HepG2 (cell line): ENCODE data around the gene PSMA7. TPM values are rescaled to one million over a fixed set of nuclear protein-coding genes. Genes with fewer than 3 reads are reported as not detected.

Source experiments
- ASH2L ChIP-seq: fragments of 300-600, 200-600 bp; sonication (generic); IDR thresholded peaks from 2 replicates; pipeline ENCODE4 v1.7.0; 2017; ENCODE audit warnings: low read depth, mild to moderate bottlenecking, moderate library complexity, mixed read lengths, low read length; ENCODE audit not compliant: insufficient read length
- ATF7-NPFF ChIP-seq: sonication (generic); formaldehyde crosslinking; IDR thresholded peaks from 2 replicates; pipeline ENCODE4 v1.8.1; 2023; ENCODE audit warnings: mild to moderate bottlenecking, low read depth, missing genetic modification reagents, moderate library complexity
- CBFB ChIP-seq: sonication (generic); formaldehyde crosslinking; IDR thresholded peaks from 2 replicates; pipeline ENCODE4 v1.4.0; 2020; ENCODE audit warnings: missing genetic modification reagents
- DNMT1 ChIP-seq: sonication (generic); formaldehyde crosslinking; IDR thresholded peaks from 2 replicates; pipeline ENCODE4 v1.5.1; 2020; ENCODE audit warnings: mild to moderate bottlenecking, missing genetic modification reagents
- DPF2 ChIP-seq: sonication (generic); formaldehyde crosslinking; IDR thresholded peaks from 2 replicates; pipeline ENCODE4 v1.4.0; 2020; ENCODE audit warnings: mild to moderate bottlenecking, low read depth, missing genetic modification reagents, borderline replicate concordance
- FLYWCH1 ChIP-seq: sonication (generic); formaldehyde crosslinking; IDR thresholded peaks from 2 replicates; pipeline ENCODE4 v1.8.1; 2023; ENCODE audit warnings: mild to moderate bottlenecking, missing genetic modification reagents
- MIER2 ChIP-seq: IDR thresholded peaks from 2 replicates; pipeline ENCODE4 v1.6.1; 2016; ENCODE audit warnings: missing biosample characterization, missing genetic modification reagents
- MTA1 ChIP-seq: sonication (generic); formaldehyde crosslinking; IDR thresholded peaks from 2 replicates; pipeline ENCODE4 v1.4.0; 2020; ENCODE audit warnings: missing genetic modification reagents, mild to moderate bottlenecking, borderline replicate concordance
- MTF1 ChIP-seq: sonication (generic); formaldehyde crosslinking; IDR thresholded peaks from 2 replicates; pipeline ENCODE4 v1.5.0; 2020; ENCODE audit warnings: missing genetic modification reagents
- NFE2L2 ChIP-seq: fragments of 150-350 bp; IDR thresholded peaks from 2 replicates; pipeline ENCODE4 v1.6.1; 2014; ENCODE audit warnings: low read length
- TCF12 ChIP-seq, 2 experiments: fragments of 450-650 bp in 1 of 2; sonication (generic) in 1 of 2; formaldehyde crosslinking in 1 of 2; IDR thresholded peaks; 2 replicates each; pipeline versions ENCODE4 v1.6.1 to v1.8.0; 2017 to 2022; ENCODE audit warnings: antibody characterized with exemption in 1 of 2, mild to moderate bottlenecking in 1 of 2, missing genetic modification reagents in 1 of 2, moderate library complexity in 1 of 2
- U2AF1 ChIP-seq: fragments of 200-400 bp; formaldehyde crosslinking; optimal IDR thresholded peaks from 2 replicates; pipeline ENCODE3; 2017; ENCODE audit warnings: mild to moderate bottlenecking, low read depth, low read length
- ZNF180 ChIP-seq: sonication (generic); formaldehyde crosslinking; IDR thresholded peaks from 2 replicates; pipeline ENCODE4 v1.4.0; 2020; ENCODE audit warnings: low read depth, missing genetic modification reagents, borderline replicate concordance
- ZNF24 ChIP-seq: fragments of 450-650 bp; IDR thresholded peaks from 2 replicates; pipeline ENCODE4 v1.6.1; 2017; ENCODE audit warnings: antibody characterized with exemption, mild to moderate bottlenecking
- ZNF251 ChIP-seq: sonication (generic); formaldehyde crosslinking; IDR thresholded peaks from 2 replicates; pipeline ENCODE4 v1.9.0; 2021; ENCODE audit warnings: mild to moderate bottlenecking, missing genetic modification reagents
- ZNF256 ChIP-seq: sonication (generic); formaldehyde crosslinking; conservative IDR thresholded peaks from 2 replicates; pipeline ENCODE4 v1.4.0; 2020; ENCODE audit warnings: missing genetic modification reagents
- ZNF280D ChIP-seq: sonication (generic); formaldehyde crosslinking; IDR thresholded peaks from 2 replicates; pipeline ENCODE4 v1.5.1; 2020; ENCODE audit warnings: mild to moderate bottlenecking, missing genetic modification reagents
- ZNF570 ChIP-seq: sonication (generic); formaldehyde crosslinking; IDR thresholded peaks from 2 replicates; pipeline ENCODE4 v1.4.0; 2020; ENCODE audit warnings: mild to moderate bottlenecking, missing genetic modification reagents, borderline replicate concordance
- ZNF572 ChIP-seq: sonication (generic); formaldehyde crosslinking; IDR thresholded peaks from 2 replicates; pipeline ENCODE4 v1.5.1; 2020; ENCODE audit warnings: mild to moderate bottlenecking, missing genetic modification reagents
- ZNF766 ChIP-seq: sonication (generic); formaldehyde crosslinking; IDR thresholded peaks from 2 replicates; pipeline ENCODE4 v1.5.0; 2020; ENCODE audit warnings: missing genetic modification reagents, borderline replicate concordance
- ZNF768 ChIP-seq: sonication (generic); formaldehyde crosslinking; IDR thresholded peaks from 2 replicates; pipeline ENCODE4 v1.4.0; 2020; ENCODE audit warnings: missing genetic modification reagents
- ZZZ3 ChIP-seq: sonication (generic); formaldehyde crosslinking; IDR thresholded peaks from 2 replicates; pipeline ENCODE4 v1.4.0; 2020; ENCODE audit warnings: missing genetic modification reagents, mild to moderate bottlenecking, borderline replicate concordance
- polyA plus RNA-seq, 8 experiments: library from polyadenylated mRNA; depleted of rRNA in 3 of 8; stranded (reverse) in 7 of 8; unstranded in 1 of 8; fragments of >200 nt; fragmentation: Illumina TruSeq in 4 of 8; extraction: Trizol in 4 of 8; gene quantifications; 2 replicates each; pipeline versions ENCODE4 v1.2.1 to v1.2.3, GENCODE V29; 2011 to 2016; ENCODE audit warnings: low read depth in 4 of 8, missing spikeins in 1 of 8, mixed read lengths in 1 of 8; ENCODE audit not compliant: insufficient read depth in 1 of 8
- total RNA-seq, 5 experiments: library from RNA; depleted of rRNA; stranded (reverse); fragments of >200 nt; fragmentation: Illumina TruSeq; extraction: Trizol; gene quantifications; 2 replicates each; pipeline ENCODE4 v1.2.3, GENCODE V29; 2016; ENCODE audit warnings: low read depth in 1 of 5
- TF ChIP-seq, protein P1 (sequence below): sonication (generic); formaldehyde crosslinking; IDR thresholded peaks from 2 replicates; pipeline ENCODE4 v1.8.0; 2023; ENCODE audit warnings: mild to moderate bottlenecking, missing genetic modification reagents
- TF ChIP-seq, protein P2 (sequence below): sonication (generic); formaldehyde crosslinking; IDR thresholded peaks from 2 replicates; pipeline ENCODE4 v1.5.0; 2020; ENCODE audit warnings: missing genetic modification reagents

The PSMA7 gene
- total and polyA plus RNA-seq, 2 of the 13 experiments (the other 11 are each of a cell fraction or from before 2014, with no cell fraction given), result 531 to 631 TPM

GRCh38 chr20:62143957-62144825 lies 997 bp upstream of the PSMA7 start (continued):
- TF ChIP-seq ZNF280D (CRISPR knock-in tag), result no peak
- TF ChIP-seq, protein P1, sequence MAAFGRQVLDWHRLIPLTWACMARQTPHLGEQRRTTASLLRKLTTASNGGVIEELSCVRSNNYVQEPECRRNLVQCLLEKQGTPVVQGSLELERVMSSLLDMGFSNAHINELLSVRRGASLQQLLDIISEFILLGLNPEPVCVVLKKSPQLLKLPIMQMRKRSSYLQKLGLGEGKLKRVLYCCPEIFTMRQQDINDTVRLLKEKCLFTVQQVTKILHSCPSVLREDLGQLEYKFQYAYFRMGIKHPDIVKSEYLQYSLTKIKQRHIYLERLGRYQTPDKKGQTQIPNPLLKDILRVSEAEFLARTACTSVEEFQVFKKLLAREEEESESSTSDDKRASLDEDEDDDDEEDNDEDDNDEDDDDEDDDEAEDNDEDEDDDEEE (CRISPR knock-in tag), result 0 out of 2 replicates have a peak, but pooled peaks have one; percentile 66
- 0 out of 2 replicates have a peak, but pooled peaks have one; percentile 30 for TF ChIP-seq ZNF572
- TF ChIP-seq DNMT1 (CRISPR knock-in tag), result no peak; the same call in 1 of the 2 replicates
- TF ChIP-seq ZNF24, result no peak
- TF ChIP-seq ZZZ3, result no peak
- TF ChIP-seq ZNF256 (CRISPR knock-in tag), result no peak
- no peak for TF ChIP-seq MIER2 (CRISPR knock-in tag)
- TF ChIP-seq TCF12 (IDR thresholded peaks at IDR 0.05), result no peak
- peak; percentile 58; the same call in 1 of the 2 replicates for TF ChIP-seq TCF12 (CRISPR knock-in tag; IDR thresholded peaks at IDR 0.05)
- TF ChIP-seq MTF1 (CRISPR knock-in tag), result no peak
- TF ChIP-seq ATF7-NPFF (CRISPR knock-in tag), result no peak
- TF ChIP-seq ZNF570 (CRISPR knock-in tag), result no peak
- TF ChIP-seq MTA1 (CRISPR knock-in tag), result no peak; the same call in 1 of the 2 replicates
- no peak for TF ChIP-seq ZNF180
- peak; percentile 76 for TF ChIP-seq ASH2L
- TF ChIP-seq U2AF1, result no peak
- TF ChIP-seq, protein P2, sequence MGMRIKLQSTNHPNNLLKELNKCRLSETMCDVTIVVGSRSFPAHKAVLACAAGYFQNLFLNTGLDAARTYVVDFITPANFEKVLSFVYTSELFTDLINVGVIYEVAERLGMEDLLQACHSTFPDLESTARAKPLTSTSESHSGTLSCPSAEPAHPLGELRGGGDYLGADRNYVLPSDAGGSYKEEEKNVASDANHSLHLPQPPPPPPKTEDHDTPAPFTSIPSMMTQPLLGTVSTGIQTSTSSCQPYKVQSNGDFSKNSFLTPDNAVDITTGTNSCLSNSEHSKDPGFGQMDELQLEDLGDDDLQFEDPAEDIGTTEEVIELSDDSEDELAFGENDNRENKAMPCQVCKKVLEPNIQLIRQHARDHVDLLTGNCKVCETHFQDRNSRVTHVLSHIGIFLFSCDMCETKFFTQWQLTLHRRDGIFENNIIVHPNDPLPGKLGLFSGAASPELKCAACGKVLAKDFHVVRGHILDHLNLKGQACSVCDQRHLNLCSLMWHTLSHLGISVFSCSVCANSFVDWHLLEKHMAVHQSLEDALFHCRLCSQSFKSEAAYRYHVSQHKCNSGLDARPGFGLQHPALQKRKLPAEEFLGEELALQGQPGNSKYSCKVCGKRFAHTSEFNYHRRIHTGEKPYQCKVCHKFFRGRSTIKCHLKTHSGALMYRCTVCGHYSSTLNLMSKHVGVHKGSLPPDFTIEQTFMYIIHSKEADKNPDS, result no peak
- no peak for TF ChIP-seq FLYWCH1
- no peak for TF ChIP-seq DPF2 (CRISPR knock-in tag)
- 0 out of 2 replicates have a peak, but pooled peaks have one; percentile 35 for TF ChIP-seq ZNF251
- no peak for TF ChIP-seq CBFB (CRISPR knock-in tag)
- no peak for TF ChIP-seq NFE2L2
- TF ChIP-seq ZNF768, result peak; percentile 69; the same call in 1 of the 2 replicates
- no peak for TF ChIP-seq ZNF766
